GM18505 (cell line): Measurements from ENCODE around the gene PYGB.

Experiments used
- ATAC-seq: cut with Tn5 transposase; IDR thresholded peaks from one replicate; pipeline ENCODE4 v1.9.1; 2021; ENCODE audit not compliant: unreplicated experiment
- POLR2A ChIP-seq: IDR thresholded peaks from 4 replicates; pipeline ENCODE4 v1.6.1; 2011; ENCODE audit warnings: borderline replicate concordance; ENCODE audit not compliant: insufficient read depth, insufficient read length; ENCODE audit errors: extremely low read depth

Gene PYGB

GRCh38 chr20:25278636-25279361 is 30.9 kb downstream of the PYGB start:
- no peak for ATAC-seq
- TF ChIP-seq POLR2A: no peak

GRCh38 chr20:25279403-25279802 is 31.5 kb downstream of the PYGB start:
- TF ChIP-seq POLR2A: no peak
- no peak for ATAC-seq

- no peak for ATAC-seq
These were observed 32.2 kb downstream of the PYGB start for GRCh38 chr20:25280051-25280573.

GRCh38 chr20:25280574-25281535 is 33.0 kb downstream of the PYGB start:
- no peak for TF ChIP-seq POLR2A
- no peak for ATAC-seq

More at GRCh38 chr20:25280051-25280573, 32.2 kb downstream of the PYGB start:
- TF ChIP-seq POLR2A: no peak

- peak; percentile 53 for ATAC-seq
- TF ChIP-seq POLR2A: no peak
These were observed 33.7 kb downstream of the PYGB start for GRCh38 chr20:25281541-25281991.

- peak; percentile 7 for ATAC-seq
- TF ChIP-seq POLR2A: no peak
These were observed 34.3 kb downstream of the PYGB start for GRCh38 chr20:25282034-25282781.

GRCh38 chr20:25282796-25283195 is 34.9 kb downstream of the PYGB start:
- no peak for TF ChIP-seq POLR2A
- no peak for ATAC-seq

- no peak for ATAC-seq
- no peak for TF ChIP-seq POLR2A
These were observed 35.5 kb downstream of the PYGB start for GRCh38 chr20:25283221-25283951.

GRCh38 chr20:25284131-25284601 is 36.3 kb downstream of the PYGB start:
- TF ChIP-seq POLR2A: no peak

GRCh38 chr20:25285091-25285647 is 37.3 kb downstream of the PYGB start:
- ATAC-seq: no peak
- no peak for TF ChIP-seq POLR2A

More at GRCh38 chr20:25284131-25284601, 36.3 kb downstream of the PYGB start:
- ATAC-seq: no peak

- TF ChIP-seq POLR2A: no peak
- no peak for ATAC-seq
These were observed 38.2 kb downstream of the PYGB start for GRCh38 chr20:25285856-25286798.
